SH-SY5Y (cell line): ENCODE data around the gene MRPL54.

ENCODE experiments used
- GATA2 ChIP-seq: IDR thresholded peaks from 2 replicates; pipeline ENCODE4 v1.6.1; 2011; ENCODE audit warnings: mild to moderate bottlenecking, low read depth, low read length
- GATA3 ChIP-seq: IDR thresholded peaks from 2 replicates; pipeline ENCODE4 v1.6.1; 2011; ENCODE audit warnings: low read depth, mild to moderate bottlenecking, low read length, moderate library complexity

DNA sequence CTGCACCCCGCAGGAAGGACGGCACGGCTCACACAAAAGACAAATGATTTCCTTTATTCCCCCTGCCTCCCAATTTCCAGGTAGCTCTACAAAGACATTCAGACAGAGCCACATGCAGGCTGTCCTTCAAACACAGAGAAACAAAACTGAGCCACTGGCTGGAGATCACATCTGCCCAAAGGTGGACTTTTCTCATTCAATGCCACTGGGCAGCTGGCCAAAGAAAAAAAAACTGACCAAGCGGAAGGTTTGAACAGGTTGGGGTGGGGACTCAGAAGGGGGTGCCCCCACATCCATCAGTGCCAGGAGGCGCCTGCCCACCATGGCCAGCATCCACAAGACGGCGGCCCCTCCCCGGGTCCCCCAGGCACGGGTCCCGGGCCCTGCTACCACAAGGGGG is 41.5 kb downstream of the MRPL54 start:
- no peak for TF ChIP-seq GATA3
- no peak for TF ChIP-seq GATA2
